HG03354 (cell line): ENCODE measurements around the gene ERLIN1.
"Not testable (repeated sequence)": the region's sequence is repeated elsewhere in the genome, so short reads cannot be mapped to it uniquely, and the experiment has no call there.

Experiments used
- ATAC-seq: cut with Tn5 transposase; IDR thresholded peaks from one replicate; pipeline ENCODE4 v1.9.1; 2021; ENCODE audit warnings: mild to moderate bottlenecking; ENCODE audit not compliant: unreplicated experiment, poor library complexity, severe bottlenecking

ERLIN1 gene

GRCh38 chr10:100141446-100142087, 44.3 kb downstream of the ERLIN1 start:
- ATAC-seq = no peak

- ATAC-seq = no peak
Measured at GRCh38 chr10:100140070-100140469, 45.8 kb downstream of the ERLIN1 start.

GRCh38 chr10:100138921-100139496, 46.8 kb downstream of the ERLIN1 start:
- no peak for ATAC-seq

- no peak for ATAC-seq
Measured at GRCh38 chr10:100135486-100135885, 50.3 kb downstream of the ERLIN1 start.

- no peak for ATAC-seq
Measured at GRCh38 chr10:100133801-100134200, 52.0 kb downstream of the ERLIN1 start.

GRCh38 chr10:100132427-100132826, 53.4 kb downstream of the ERLIN1 start:
- no peak for ATAC-seq

GRCh38 chr10:100131571-100131970, 54.3 kb downstream of the ERLIN1 start:
- ATAC-seq = no peak

- no peak for ATAC-seq
Measured at GRCh38 chr10:100130831-100131230, 55.0 kb downstream of the ERLIN1 start.

- no peak for ATAC-seq
Measured at GRCh38 chr10:100129424-100129823, 56.4 kb downstream of the ERLIN1 start.

- no peak for ATAC-seq
Measured at GRCh38 chr10:100128951-100129350, 56.9 kb downstream of the ERLIN1 start.

- ATAC-seq = not testable (repeated sequence)
Measured at GRCh38 chr10:100125335-100125734, 60.5 kb downstream of the ERLIN1 start.

- no peak for ATAC-seq
Measured at GRCh38 chr10:100124097-100124496, 61.7 kb downstream of the ERLIN1 start.

GRCh38 chr10:100122780-100123179, 63.0 kb downstream of the ERLIN1 start:
- ATAC-seq = no peak

- no peak for ATAC-seq
Measured at GRCh38 chr10:100120550-100120949, 65.3 kb downstream of the ERLIN1 start.

GRCh38 chr10:100119726-100120125, 66.1 kb downstream of the ERLIN1 start:
- no peak for ATAC-seq

GRCh38 chr10:100114976-100115770, 70.7 kb downstream of the ERLIN1 start:
- no peak for ATAC-seq

GRCh38 chr10:100114460-100114859, 71.4 kb downstream of the ERLIN1 start:
- no peak for ATAC-seq

- no peak for ATAC-seq
Measured at GRCh38 chr10:100109670-100110069, 76.2 kb downstream of the ERLIN1 start.

- no peak for ATAC-seq
Measured at GRCh38 chr10:100106865-100107264, 79.0 kb downstream of the ERLIN1 start.

GRCh38 chr10:100104300-100104699, 81.5 kb downstream of the ERLIN1 start:
- no peak for ATAC-seq

- no peak for ATAC-seq
Measured at GRCh38 chr10:100103581-100103980, 82.2 kb downstream of the ERLIN1 start.
